GM23338 (cell line): Measurements from ENCODE around the gene LTBP3. TPM values are rescaled to one million over a fixed set of nuclear protein-coding genes. Genes with fewer than 3 reads are reported as not detected.
A peak's percentile ranks its signal among the peaks of the same experiment; 100 is the strongest.

Experiments used
- ATAC-seq: fragments of 200-7000 bp; cut with Tn5 transposase; 3 replicates; pipeline ENCODE4 v1.9.1; 2020
- DNase-seq: peaks from one replicate; pipeline ENCODE4 v3.0.0-alpha.2; 2015; ENCODE audit warnings: low spot score
- H2AFZ ChIP-seq: fragments of 200-600 bp; sonication (generic); 2 replicates; pipeline ENCODE4 v1.8.0; 2016; ENCODE audit warnings: antibody characterized with exemption, mild to moderate bottlenecking, moderate library complexity
- H3F3A ChIP-seq: fragments of 200-600 bp; sonication (generic); replicated peaks from 2 replicates; pipeline ENCODE4 v1.8.0; 2017; ENCODE audit warnings: antibody characterized with exemption, mixed run types, low read depth
- H3K27ac ChIP-seq: fragments of 200-600 bp; sonication (generic); 2 replicates; pipeline ENCODE4 v1.6.1; 2016; ENCODE audit warnings: low read depth
- H3K27me3 ChIP-seq: fragments of 200-600 bp; sonication (generic); 2 replicates; pipeline ENCODE4 v1.8.0; 2016; ENCODE audit warnings: mild to moderate bottlenecking, mixed run types, moderate library complexity; ENCODE audit not compliant: insufficient read depth
- H3K36me3 ChIP-seq: fragments of 200-600 bp; sonication (generic); 2 replicates; pipeline ENCODE4 v1.8.0; 2016; ENCODE audit warnings: mild to moderate bottlenecking; ENCODE audit not compliant: insufficient read depth
- H3K4me1 ChIP-seq: fragments of 200-600 bp; sonication (generic); 2 replicates; pipeline ENCODE4 v1.8.0; 2016; ENCODE audit warnings: mild to moderate bottlenecking, moderate library complexity; ENCODE audit not compliant: insufficient read depth
- H3K4me2 ChIP-seq: fragments of 200-600 bp; sonication (generic); 2 replicates; pipeline ENCODE4 v1.7.1; 2017; ENCODE audit warnings: mixed run types
- H3K4me3 ChIP-seq: fragments of 200-600 bp; sonication (generic); 2 replicates; pipeline ENCODE4 v1.6.1; 2016; ENCODE audit warnings: mixed run types
- H3K79me2 ChIP-seq: fragments of 200-600 bp; sonication (generic); replicated peaks from 2 replicates; pipeline ENCODE4 v1.8.0; 2017; ENCODE audit warnings: mild to moderate bottlenecking; ENCODE audit not compliant: insufficient read depth
- H3K9me2 ChIP-seq: fragments of 200-600 bp; sonication (generic); 2 replicates; pipeline ENCODE4 v1.8.0; 2017; ENCODE audit not compliant: insufficient read depth
- H4K20me1 ChIP-seq: fragments of 200-600 bp; sonication (generic); replicated peaks from 2 replicates; pipeline ENCODE4 v1.8.0; 2017; ENCODE audit warnings: mild to moderate bottlenecking; ENCODE audit not compliant: insufficient read depth
- H3K27ac Mint-ChIP-seq: 2 replicates; pipeline ENCODE4 v1.8.0; 2020; ENCODE audit warnings: inconsistent platforms, mild to moderate bottlenecking, moderate library complexity, mixed read lengths
- H3K27me3 Mint-ChIP-seq: 3 replicates; pipeline ENCODE4 v1.8.0; 2022; ENCODE audit warnings: low read depth, mild to moderate bottlenecking, moderate library complexity, mixed read lengths, inconsistent platforms; ENCODE audit not compliant: insufficient read depth, poor library complexity
- H3K36me3 Mint-ChIP-seq: 3 replicates; pipeline ENCODE4 v1.8.0; 2021; ENCODE audit warnings: low read depth, mild to moderate bottlenecking, inconsistent platforms, moderate library complexity, mixed read lengths
- H3K4me1 Mint-ChIP-seq: 3 replicates; pipeline ENCODE4 v1.8.0; 2020; ENCODE audit warnings: mild to moderate bottlenecking, inconsistent platforms, mixed read lengths
- H3K4me3 Mint-ChIP-seq: 3 replicates; pipeline ENCODE4 v1.8.0; 2021; ENCODE audit warnings: moderate library complexity, mild to moderate bottlenecking, inconsistent platforms, mixed read lengths
- H3K9me3 Mint-ChIP-seq: 3 replicates; pipeline ENCODE4 v1.8.0; 2020; ENCODE audit warnings: moderate library complexity, mild to moderate bottlenecking, inconsistent platforms, mixed read lengths
- NANOG ChIP-seq: IDR thresholded peaks from 2 replicates; pipeline ENCODE4 v1.6.1; 2016; ENCODE audit warnings: antibody characterized with exemption, borderline replicate concordance
- POLR2AphosphoS5 ChIP-seq: IDR thresholded peaks from 2 replicates; pipeline ENCODE4 v1.6.1; 2016; ENCODE audit warnings: antibody characterized with exemption, low read depth
- ZNF114 ChIP-seq: fragments of 250-450 bp; sonication (Bioruptor Pico); IDR thresholded peaks from 2 replicates; pipeline ENCODE4 v1.5.0; 2020; ENCODE audit warnings: mild to moderate bottlenecking, moderate library complexity
- ZNF331 ChIP-seq: fragments of 250-450 bp; sonication (Bioruptor Pico); IDR thresholded peaks from 2 replicates; pipeline ENCODE4 v1.5.0; 2020; ENCODE audit warnings: low read depth, mild to moderate bottlenecking, moderate library complexity
- polyA plus RNA-seq: library from polyadenylated mRNA; unstranded; fragments of >200 nt; fragmentation: Nextera tagmentation; extraction: Ambion mirVana; gene quantifications from 2 replicates; pipeline ENCODE4 v1.2.1, GENCODE V29; 2016
- total RNA-seq: library from RNA; depleted of rRNA; stranded (reverse); fragments of >200 nt; shearing (Covaris generic); gene quantifications from 2 replicates; pipeline ENCODE4 v1.2.3, GENCODE V29; 2014
- TF ChIP-seq, protein P1 (sequence below): IDR thresholded peaks from one replicate; pipeline ENCODE4 v1.6.1; 2018; ENCODE audit warnings: antibody characterized with exemption; ENCODE audit not compliant: unreplicated experiment
- TF ChIP-seq, protein P2 (sequence below): fragments of 250-450 bp; sonication (Bioruptor Pico); IDR thresholded peaks from 2 replicates; pipeline ENCODE4 v1.5.0; 2020; ENCODE audit warnings: mild to moderate bottlenecking, moderate library complexity

The LTBP3 gene
- total and polyA plus RNA-seq, 2 experiments from 2014 or later = 9.5 to 29.2 TPM

GRCh38 chr11:65506772-65507505 is 51.2 kb downstream of the LTBP3 start (continued):
- TF ChIP-seq ZNF331 (CRISPR knock-in tag) = no peak
- peak; percentile 62 for TF ChIP-seq POLR2AphosphoS5
- TF ChIP-seq NANOG = no peak
- TF ChIP-seq, protein P1, sequence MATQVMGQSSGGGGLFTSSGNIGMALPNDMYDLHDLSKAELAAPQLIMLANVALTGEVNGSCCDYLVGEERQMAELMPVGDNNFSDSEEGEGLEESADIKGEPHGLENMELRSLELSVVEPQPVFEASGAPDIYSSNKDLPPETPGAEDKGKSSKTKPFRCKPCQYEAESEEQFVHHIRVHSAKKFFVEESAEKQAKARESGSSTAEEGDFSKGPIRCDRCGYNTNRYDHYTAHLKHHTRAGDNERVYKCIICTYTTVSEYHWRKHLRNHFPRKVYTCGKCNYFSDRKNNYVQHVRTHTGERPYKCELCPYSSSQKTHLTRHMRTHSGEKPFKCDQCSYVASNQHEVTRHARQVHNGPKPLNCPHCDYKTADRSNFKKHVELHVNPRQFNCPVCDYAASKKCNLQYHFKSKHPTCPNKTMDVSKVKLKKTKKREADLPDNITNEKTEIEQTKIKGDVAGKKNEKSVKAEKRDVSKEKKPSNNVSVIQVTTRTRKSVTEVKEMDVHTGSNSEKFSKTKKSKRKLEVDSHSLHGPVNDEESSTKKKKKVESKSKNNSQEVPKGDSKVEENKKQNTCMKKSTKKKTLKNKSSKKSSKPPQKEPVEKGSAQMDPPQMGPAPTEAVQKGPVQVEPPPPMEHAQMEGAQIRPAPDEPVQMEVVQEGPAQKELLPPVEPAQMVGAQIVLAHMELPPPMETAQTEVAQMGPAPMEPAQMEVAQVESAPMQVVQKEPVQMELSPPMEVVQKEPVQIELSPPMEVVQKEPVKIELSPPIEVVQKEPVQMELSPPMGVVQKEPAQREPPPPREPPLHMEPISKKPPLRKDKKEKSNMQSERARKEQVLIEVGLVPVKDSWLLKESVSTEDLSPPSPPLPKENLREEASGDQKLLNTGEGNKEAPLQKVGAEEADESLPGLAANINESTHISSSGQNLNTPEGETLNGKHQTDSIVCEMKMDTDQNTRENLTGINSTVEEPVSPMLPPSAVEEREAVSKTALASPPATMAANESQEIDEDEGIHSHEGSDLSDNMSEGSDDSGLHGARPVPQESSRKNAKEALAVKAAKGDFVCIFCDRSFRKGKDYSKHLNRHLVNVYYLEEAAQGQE = no peak

DNA sequence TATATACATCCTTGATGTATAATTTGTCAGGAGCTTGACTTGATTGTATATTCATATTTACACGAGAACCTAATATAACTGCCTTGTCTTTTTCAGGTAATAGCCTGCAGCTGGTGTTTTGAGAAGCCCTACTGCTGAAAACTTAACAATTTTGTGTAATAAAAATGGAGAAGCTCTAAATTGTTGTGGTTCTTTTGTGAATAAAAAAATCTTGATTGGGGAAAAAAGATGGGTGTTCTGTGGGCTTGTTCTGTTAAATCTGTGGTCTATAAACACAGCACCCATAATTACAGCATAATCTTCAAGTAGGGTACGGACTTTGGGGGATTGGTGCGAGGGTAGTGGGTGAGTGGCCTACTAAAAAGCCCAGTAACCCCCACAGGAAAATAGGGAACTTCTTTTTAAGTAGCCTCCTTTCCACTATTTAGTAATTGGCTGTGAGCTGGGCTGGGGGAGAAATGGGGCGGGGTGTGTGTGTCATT is 51.8 kb downstream of the LTBP3 start:
- peaks cover 59% of the 10 kb centered on the region for H3K27me3 Mint-ChIP-seq
- Histone ChIP-seq H3K27ac (peak overlapping the region; percentile 34), H3K27me3 (no peaks in the 10 kb centered on the region), H3K36me3 (peaks cover 49% of the 10 kb centered on the region), H3F3A (peaks cover 59% of the 10 kb centered on the region), H2AFZ (no peak overlapping the region), H3K4me2 (0 out of 2 replicates have a peak overlapping the region, but pooled peaks have one; percentile 20), H3K9me2 (no peaks in the 10 kb centered on the region), H4K20me1 (peaks cover 41% of the 10 kb centered on the region), H3K4me1 (peaks cover 25% of the 10 kb centered on the region), H3K4me3 (peak overlapping the region; percentile 65; the same call in 1 of the 2 replicates), H3K79me2 (peaks cover 51% of the 10 kb centered on the region)
- no peaks in the 10 kb centered on the region; the same call in 2 of the 3 replicates for H3K36me3 Mint-ChIP-seq
- DNase-seq (peak; percentile 59), ATAC-seq (no peak)
- TF ChIP-seq NANOG (no peak), ZNF114 (CRISPR knock-in tag) (no peak)
- TF ChIP-seq, protein P2, sequence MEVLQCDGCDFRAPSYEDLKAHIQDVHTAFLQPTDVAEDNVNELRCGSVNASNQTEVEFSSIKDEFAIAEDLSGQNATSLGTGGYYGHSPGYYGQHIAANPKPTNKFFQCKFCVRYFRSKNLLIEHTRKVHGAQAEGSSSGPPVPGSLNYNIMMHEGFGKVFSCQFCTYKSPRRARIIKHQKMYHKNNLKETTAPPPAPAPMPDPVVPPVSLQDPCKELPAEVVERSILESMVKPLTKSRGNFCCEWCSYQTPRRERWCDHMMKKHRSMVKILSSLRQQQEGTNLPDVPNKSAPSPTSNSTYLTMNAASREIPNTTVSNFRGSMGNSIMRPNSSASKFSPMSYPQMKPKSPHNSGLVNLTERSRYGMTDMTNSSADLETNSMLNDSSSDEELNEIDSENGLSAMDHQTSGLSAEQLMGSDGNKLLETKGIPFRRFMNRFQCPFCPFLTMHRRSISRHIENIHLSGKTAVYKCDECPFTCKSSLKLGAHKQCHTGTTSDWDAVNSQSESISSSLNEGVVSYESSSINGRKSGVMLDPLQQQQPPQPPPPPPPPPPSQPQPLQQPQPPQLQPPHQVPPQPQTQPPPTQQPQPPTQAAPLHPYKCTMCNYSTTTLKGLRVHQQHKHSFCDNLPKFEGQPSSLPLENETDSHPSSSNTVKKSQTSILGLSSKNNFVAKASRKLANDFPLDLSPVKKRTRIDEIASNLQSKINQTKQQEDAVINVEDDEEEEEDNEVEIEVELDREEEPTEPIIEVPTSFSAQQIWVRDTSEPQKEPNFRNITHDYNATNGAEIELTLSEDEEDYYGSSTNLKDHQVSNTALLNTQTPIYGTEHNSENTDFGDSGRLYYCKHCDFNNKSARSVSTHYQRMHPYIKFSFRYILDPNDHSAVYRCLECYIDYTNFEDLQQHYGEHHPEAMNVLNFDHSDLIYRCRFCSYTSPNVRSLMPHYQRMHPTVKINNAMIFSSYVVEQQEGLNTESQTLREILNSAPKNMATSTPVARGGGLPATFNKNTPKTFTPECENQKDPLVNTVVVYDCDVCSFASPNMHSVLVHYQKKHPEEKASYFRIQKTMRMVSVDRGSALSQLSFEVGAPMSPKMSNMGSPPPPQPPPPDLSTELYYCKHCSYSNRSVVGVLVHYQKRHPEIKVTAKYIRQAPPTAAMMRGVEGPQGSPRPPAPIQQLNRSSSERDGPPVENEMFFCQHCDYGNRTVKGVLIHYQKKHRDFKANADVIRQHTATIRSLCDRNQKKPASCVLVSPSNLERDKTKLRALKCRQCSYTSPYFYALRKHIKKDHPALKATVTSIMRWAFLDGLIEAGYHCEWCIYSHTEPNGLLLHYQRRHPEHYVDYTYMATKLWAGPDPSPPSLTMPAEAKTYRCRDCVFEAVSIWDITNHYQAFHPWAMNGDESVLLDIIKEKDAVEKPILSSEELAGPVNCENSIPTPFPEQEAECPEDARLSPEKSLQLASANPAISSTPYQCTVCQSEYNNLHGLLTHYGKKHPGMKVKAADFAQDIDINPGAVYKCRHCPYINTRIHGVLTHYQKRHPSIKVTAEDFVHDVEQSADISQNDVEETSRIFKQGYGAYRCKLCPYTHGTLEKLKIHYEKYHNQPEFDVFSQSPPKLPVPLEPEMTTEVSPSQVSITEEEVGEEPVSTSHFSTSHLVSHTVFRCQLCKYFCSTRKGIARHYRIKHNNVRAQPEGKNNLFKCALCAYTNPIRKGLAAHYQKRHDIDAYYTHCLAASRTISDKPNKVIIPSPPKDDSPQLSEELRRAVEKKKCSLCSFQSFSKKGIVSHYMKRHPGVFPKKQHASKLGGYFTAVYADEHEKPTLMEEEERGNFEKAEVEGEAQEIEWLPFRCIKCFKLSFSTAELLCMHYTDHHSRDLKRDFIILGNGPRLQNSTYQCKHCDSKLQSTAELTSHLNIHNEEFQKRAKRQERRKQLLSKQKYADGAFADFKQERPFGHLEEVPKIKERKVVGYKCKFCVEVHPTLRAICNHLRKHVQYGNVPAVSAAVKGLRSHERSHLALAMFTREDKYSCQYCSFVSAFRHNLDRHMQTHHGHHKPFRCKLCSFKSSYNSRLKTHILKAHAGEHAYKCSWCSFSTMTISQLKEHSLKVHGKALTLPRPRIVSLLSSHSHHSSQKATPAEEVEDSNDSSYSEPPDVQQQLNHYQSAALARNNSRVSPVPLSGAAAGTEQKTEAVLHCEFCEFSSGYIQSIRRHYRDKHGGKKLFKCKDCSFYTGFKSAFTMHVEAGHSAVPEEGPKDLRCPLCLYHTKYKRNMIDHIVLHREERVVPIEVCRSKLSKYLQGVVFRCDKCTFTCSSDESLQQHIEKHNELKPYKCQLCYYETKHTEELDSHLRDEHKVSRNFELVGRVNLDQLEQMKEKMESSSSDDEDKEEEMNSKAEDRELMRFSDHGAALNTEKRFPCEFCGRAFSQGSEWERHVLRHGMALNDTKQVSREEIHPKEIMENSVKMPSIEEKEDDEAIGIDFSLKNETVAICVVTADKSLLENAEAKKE (CRISPR knock-in tag) = no peak
- peaks cover 15% of the 10 kb centered on the region; the same call in 2 of the 3 replicates for H3K9me3 Mint-ChIP-seq
- peaks cover 40% of the 10 kb centered on the region for H3K4me1 Mint-ChIP-seq
- H3K4me3 Mint-ChIP-seq = no peak overlapping the region; the same call in 2 of the 3 replicates
- peak overlapping the region; percentile 90 for H3K27ac Mint-ChIP-seq
